Prostate gland (tissue), 2 donors: ENCODE data around the gene SLC9A4. TPM values are rescaled to one million over a fixed set of nuclear protein-coding genes. Genes with fewer than 3 reads are reported as not detected.

ENCODE experiments used
- DNase-seq: peaks from one replicate; pipeline ENCODE4 v3.0.0-alpha.2; 2019; ENCODE audit warnings: low spot score
- H3K27ac ChIP-seq, 2 donors: fragments of 200-600 bp; sonication (generic); 2 replicates each; pipeline ENCODE4 v1.5.1; 2017 to 2019
- H3K27me3 ChIP-seq: fragments of 200-600 bp; sonication (generic); replicated peaks from 2 replicates; pipeline ENCODE4 v1.5.1; 2019; ENCODE audit not compliant: insufficient read depth
- H3K36me3 ChIP-seq, 2 donors: fragments of 200-600 bp; sonication (generic); 1 replicate in 1 of 2; 2 replicates in 1 of 2; pipeline versions ENCODE4 v1.5.1 to v1.8.1; 2017 to 2019
- H3K4me1 ChIP-seq: fragments of 200-600 bp; sonication (generic); replicated peaks from 2 replicates; pipeline ENCODE4 v1.5.1; 2019
- H3K4me3 ChIP-seq, 2 donors: fragments of 200-600 bp; sonication (generic); 2 replicates each; pipeline ENCODE4 v1.5.1; 2017 to 2019
- H3K9me3 ChIP-seq: fragments of 200-600 bp; sonication (generic); 2 replicates; pipeline ENCODE4 v1.5.1; 2017
- CTCF ChIP-seq, 4 experiments: fragments of 200-600 bp in 2 of 4; fragments of 450-650 bp in 2 of 4; sonication (generic) in 2 of 4; IDR thresholded peaks; 1 replicate in 3 of 4; 2 replicates in 1 of 4; pipeline ENCODE4 v1.5.1; 2016 to 2019; ENCODE audit warnings: antibody characterized with exemption in 4 of 4, mild to moderate bottlenecking in 2 of 4, moderate library complexity in 2 of 4
- POLR2A ChIP-seq: fragments of 450-650 bp; IDR thresholded peaks from one replicate; pipeline ENCODE4 v1.6.1; 2016; ENCODE audit warnings: antibody characterized with exemption, mild to moderate bottlenecking
- POLR2AphosphoS5 ChIP-seq: sonication (generic); formaldehyde crosslinking; IDR thresholded peaks from one replicate; pipeline ENCODE4 v1.6.1; 2017; ENCODE audit warnings: antibody characterized with exemption
- WGBS: methylation state at CpG from one replicate; pipeline ENCODE4 v1.1.5; 2018; 5-methylcytosine and 5-hydroxymethylcytosine counted together
- intact Hi-C: fragments of 100-400 bp; cut with DNase I; formaldehyde crosslinking; loops from one replicate; pipeline ENCODE4 v1.14.2; 2022
- total RNA-seq, 2 donors: library from RNA; depleted of rRNA; stranded (reverse); fragments of >200 nt; gene quantifications; one replicate each; pipeline ENCODE4 v1.1.0, GENCODE V29; 2016

Gene SLC9A4
- total RNA-seq, 2 donors from 2014 or later, result not detected

DNA sequence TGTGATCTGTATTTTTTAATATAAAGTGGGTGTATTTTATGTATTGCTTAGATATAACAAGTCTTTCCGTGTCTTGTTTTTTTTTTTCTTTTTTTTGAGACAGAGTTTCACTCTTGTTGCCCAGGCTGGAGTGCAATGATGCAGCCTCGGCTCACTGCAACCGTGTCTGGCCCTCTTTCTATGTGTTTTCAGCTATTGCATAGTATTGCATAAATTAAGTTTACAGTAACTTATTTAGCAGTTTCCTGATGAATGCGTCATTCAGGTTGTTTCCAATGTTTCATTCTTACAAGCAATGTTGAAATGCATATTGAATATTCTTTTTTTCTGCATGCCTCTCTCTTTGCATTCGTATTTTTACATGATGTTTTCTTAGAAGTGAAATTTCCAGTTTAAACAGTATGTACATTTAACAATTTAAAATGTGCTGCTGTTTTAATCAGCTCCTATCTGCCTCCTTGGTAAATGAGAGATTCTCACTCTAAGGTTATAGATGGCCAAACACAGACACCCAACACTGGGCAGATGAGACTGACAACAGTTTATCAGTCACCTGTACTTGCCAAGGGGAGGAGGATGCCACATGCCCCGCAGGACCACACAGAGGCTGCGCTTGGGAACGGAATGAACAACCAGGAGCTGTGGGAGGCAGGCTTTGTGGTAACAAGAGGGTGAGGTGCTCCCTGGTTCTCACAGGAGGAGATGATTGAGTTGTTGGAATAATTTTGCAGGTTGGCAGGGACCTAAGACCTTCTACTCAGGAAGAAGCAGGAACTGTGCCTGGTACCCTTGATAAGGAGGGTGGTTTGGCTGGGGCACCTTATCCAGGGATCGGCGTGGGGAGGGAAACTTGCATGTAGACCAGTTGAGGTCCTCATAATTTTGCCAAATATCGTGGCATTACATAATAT is 7.5 kb downstream of the SLC9A4 start:
- 83% methylated on average over 11 of the region's 11 CpGs for WGBS
- DNase-seq, result no peak
- TF ChIP-seq POLR2AphosphoS5, result no peak
- TF ChIP-seq CTCF (IDR thresholded peaks at IDR 0.05), result no peak
- intact Hi-C loops, result no loop called here
- Histone ChIP-seq H3K9me3 (no peaks in the 10 kb centered on the region), H3K27ac (no peak overlapping the region), H3K4me1 (no peaks in the 10 kb centered on the region), H3K4me3 (no peak overlapping the region), H3K27me3 (no peaks in the 10 kb centered on the region), H3K36me3 (no peaks in the 10 kb centered on the region)

- TF ChIP-seq CTCF (IDR thresholded peaks at IDR 0.05) (no peak), POLR2A (no peak), POLR2AphosphoS5 (no peak)
- Histone ChIP-seq H3K4me1 (no peaks in the 10 kb centered on the region), H3K27ac (no peak overlapping the region), H3K4me3 (no peak overlapping the region), H3K27me3 (no peaks in the 10 kb centered on the region), H3K36me3 (no peaks in the 10 kb centered on the region), H3K9me3 (no peaks in the 10 kb centered on the region)
- WGBS, result 79% methylated on average over 7 of the region's 7 CpGs
- DNase-seq, result no peak
- intact Hi-C loops, result no loop called here
These were observed 8.9 kb downstream of the SLC9A4 start for GRCh38 chr2:102481931-102482330.

DNA sequence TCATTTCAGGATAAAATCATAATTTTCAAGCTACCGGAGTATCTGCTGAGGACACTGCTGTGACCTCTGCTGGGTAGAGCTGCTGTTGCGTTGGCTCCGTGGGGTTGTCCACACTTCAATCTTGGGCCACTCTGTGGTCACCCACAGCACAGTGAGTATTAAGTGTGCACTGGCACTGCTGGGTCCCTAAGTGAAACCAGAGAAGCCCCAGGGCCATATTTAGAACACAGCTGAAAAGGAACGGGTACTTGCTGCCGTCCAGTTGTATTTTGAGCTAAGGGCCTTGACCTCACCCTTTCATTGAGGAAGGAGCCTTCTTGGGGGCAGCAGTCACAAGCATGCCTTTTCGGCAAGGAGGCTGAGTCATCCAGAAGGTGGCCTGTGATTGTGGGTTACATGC is 10.1 kb downstream of the SLC9A4 start:
- WGBS, result 82% methylated on average over 6 of the region's 6 CpGs
- Histone ChIP-seq H3K9me3 (no peaks in the 10 kb centered on the region), H3K4me1 (no peaks in the 10 kb centered on the region), H3K27me3 (no peaks in the 10 kb centered on the region), H3K4me3 (no peak overlapping the region), H3K36me3 (no peaks in the 10 kb centered on the region), H3K27ac (no peak overlapping the region)
- TF ChIP-seq POLR2AphosphoS5 (no peak), CTCF (IDR thresholded peaks at IDR 0.05) (no peak), POLR2A (no peak)
- intact Hi-C loops, result no loop called here
- no peak for DNase-seq

- TF ChIP-seq POLR2A (no peak), CTCF (IDR thresholded peaks at IDR 0.05) (no peak), POLR2AphosphoS5 (no peak)
- no peaks in the 10 kb centered on the region for H3K36me3 ChIP-seq
- intact Hi-C loops, result no loop called here
- H3K4me1 ChIP-seq, result no peaks in the 10 kb centered on the region
- no peak overlapping the region for H3K27ac ChIP-seq
- no peak for DNase-seq
- H3K27me3 ChIP-seq, result no peaks in the 10 kb centered on the region
- H3K4me3 ChIP-seq, result no peak overlapping the region
- WGBS, result 83% methylated on average over 6 of the region's 6 CpGs
- H3K9me3 ChIP-seq, result no peaks in the 10 kb centered on the region
These were observed 11.5 kb downstream of the SLC9A4 start for GRCh38 chr2:102484310-102485061.
